KMS-11 (cell line): ENCODE results near the gene STX1A.
"Not testable (repeated sequence)": the region's sequence is repeated elsewhere in the genome, so short reads cannot be mapped to it uniquely, and the experiment has no call there.

Experiments
- H2AFZ ChIP-seq: fragments of 200-600 bp; sonication (generic); 2 replicates; pipeline ENCODE4 v1.6.1; 2016; ENCODE audit warnings: antibody characterized with exemption, mixed run types, low read depth
- H3K27ac ChIP-seq: fragments of 200-600 bp; sonication (generic); 2 replicates; pipeline ENCODE4 v1.6.1; 2016; ENCODE audit warnings: mild to moderate bottlenecking, mixed run types
- H3K27me3 ChIP-seq: fragments of 200-600 bp; sonication (generic); 2 replicates; pipeline ENCODE4 v1.6.1; 2017; ENCODE audit warnings: mild to moderate bottlenecking, low read depth, mixed run types, moderate library complexity; ENCODE audit not compliant: insufficient read depth
- H3K36me3 ChIP-seq: fragments of 200-600 bp; sonication (generic); 2 replicates; pipeline ENCODE4 v1.6.1; 2017; ENCODE audit warnings: mild to moderate bottlenecking, mixed run types; ENCODE audit not compliant: insufficient read depth
- H3K4me1 ChIP-seq: fragments of 200-600 bp; sonication (generic); 2 replicates; pipeline ENCODE4 v1.6.1; 2016; ENCODE audit warnings: mild to moderate bottlenecking, low read depth, mixed run types; ENCODE audit not compliant: poor library complexity, severe bottlenecking
- H3K4me2 ChIP-seq: fragments of 200-600 bp; sonication (generic); 2 replicates; pipeline ENCODE4 v1.7.0; 2016; ENCODE audit warnings: mild to moderate bottlenecking, mixed run types
- H3K4me3 ChIP-seq: fragments of 200-600 bp; sonication (generic); IDR thresholded peaks from 2 replicates; pipeline ENCODE4 v1.6.1; 2017; ENCODE audit warnings: low read depth, low read length, mixed read lengths; ENCODE audit not compliant: insufficient read depth
- H3K79me2 ChIP-seq: fragments of 200-600 bp; sonication (generic); 2 replicates; pipeline ENCODE4 v1.6.1; 2016; ENCODE audit warnings: low read depth, mixed run types; ENCODE audit not compliant: insufficient read depth
- H3K9ac ChIP-seq: fragments of 200-600 bp; sonication (generic); 2 replicates; pipeline ENCODE4 v1.6.1; 2016; ENCODE audit warnings: mild to moderate bottlenecking, mixed run types
- H4K20me1 ChIP-seq: fragments of 200-600 bp; sonication (generic); 2 replicates; pipeline ENCODE4 v1.6.1; 2016; ENCODE audit warnings: mild to moderate bottlenecking, mixed run types; ENCODE audit not compliant: insufficient read depth
- CTCF ChIP-seq: fragments of 200-600 bp; sonication (generic); conservative IDR thresholded peaks from 2 replicates; pipeline ENCODE4 v1.6.1; 2017; ENCODE audit warnings: low read depth, mild to moderate bottlenecking, antibody characterized with exemption, low read length, moderate library complexity, mixed read lengths

STX1A gene

DNA sequence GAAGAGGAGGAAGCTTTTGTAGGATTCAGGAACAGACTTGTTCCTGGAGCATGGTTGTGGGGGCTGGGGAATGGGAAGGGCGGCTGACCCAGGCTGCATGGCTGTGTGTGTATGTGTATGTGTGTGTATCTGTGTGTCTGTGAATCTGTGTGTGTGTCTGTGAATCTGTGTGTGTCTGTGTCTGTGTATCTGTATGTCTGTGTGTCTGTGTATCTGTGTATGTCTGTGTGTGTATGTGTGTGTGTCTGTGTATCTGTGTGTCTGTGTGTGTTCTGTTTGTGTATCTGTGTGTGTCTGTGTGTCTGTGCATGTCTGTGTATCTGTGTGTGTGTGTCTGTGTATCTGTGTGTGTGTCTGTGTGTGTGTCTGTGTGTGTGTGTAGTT is 6.6 kb upstream of the STX1A start:
- Histone ChIP-seq H3K36me3 (no peaks in the 10 kb centered on the region), H4K20me1 (no peaks in the 10 kb centered on the region), H2AFZ (no peak overlapping the region), H3K4me1 (peaks cover 12% of the 10 kb centered on the region), H3K27ac (no peak overlapping the region), H3K4me3 (no peak overlapping the region), H3K4me2 (no peak overlapping the region), H3K79me2 (no peaks in the 10 kb centered on the region), H3K9ac (no peak overlapping the region), H3K27me3 (no peaks in the 10 kb centered on the region)
- peak; percentile 40; the same call in 1 of the 2 replicates for TF ChIP-seq CTCF

DNA sequence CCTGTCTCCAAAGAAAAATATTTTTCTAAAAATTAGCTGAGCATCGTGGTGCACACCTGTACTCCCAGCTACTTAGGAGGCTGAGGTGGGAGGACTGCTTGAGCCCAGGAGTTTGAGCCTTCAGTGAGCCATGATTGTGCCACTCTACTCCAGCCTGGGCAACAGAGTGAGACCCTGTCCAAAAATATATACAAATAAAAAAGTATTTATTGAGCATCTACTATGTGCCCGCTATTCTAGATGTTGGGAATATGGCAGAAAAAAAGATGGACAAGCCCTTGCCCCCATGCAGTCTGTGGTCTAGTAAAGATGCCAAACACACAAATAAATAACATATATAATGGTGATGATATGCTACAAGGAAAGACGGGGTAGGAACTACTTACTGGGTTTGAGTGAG is 4.3 kb upstream of the STX1A start:
- H4K20me1 ChIP-seq, result no peaks in the 10 kb centered on the region
- TF ChIP-seq CTCF, result no peak
- H3K4me3 ChIP-seq, result no peak overlapping the region
- no peak overlapping the region for H3K9ac ChIP-seq
- H3K4me2 ChIP-seq, result no peak overlapping the region
- H3K36me3 ChIP-seq, result no peaks in the 10 kb centered on the region
- H3K27ac ChIP-seq, result no peak overlapping the region
- H3K4me1 ChIP-seq, result peaks cover 12% of the 10 kb centered on the region
- no peak overlapping the region for H2AFZ ChIP-seq
- no peaks in the 10 kb centered on the region for H3K79me2 ChIP-seq
- H3K27me3 ChIP-seq, result no peaks in the 10 kb centered on the region

DNA sequence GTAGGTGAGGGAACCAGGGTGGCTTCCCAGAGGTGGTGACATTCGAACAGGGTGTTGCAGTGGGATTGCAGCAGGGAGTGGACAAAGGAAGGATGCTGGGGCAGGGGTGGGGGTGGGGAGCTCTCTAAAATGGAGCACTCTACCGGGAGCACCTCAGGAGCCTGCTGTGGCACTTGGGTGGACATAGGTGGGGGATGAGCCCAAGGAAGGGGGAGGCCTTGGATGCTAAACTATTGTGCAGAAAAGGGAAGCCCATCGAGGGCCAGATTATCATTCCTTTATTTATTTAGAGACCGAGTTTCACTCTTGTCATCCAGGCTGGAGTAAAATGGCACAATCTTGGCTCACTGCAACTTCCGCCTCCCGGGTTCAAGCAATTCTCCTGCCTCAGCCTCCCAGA is 3.3 kb upstream of the STX1A start:
- H3K4me3 ChIP-seq, result no peak overlapping the region
- H3K4me1 ChIP-seq, result peaks cover 16% of the 10 kb centered on the region
- TF ChIP-seq CTCF, result no peak
- H3K27ac ChIP-seq, result no peak overlapping the region
- H3K36me3 ChIP-seq, result no peaks in the 10 kb centered on the region
- no peak overlapping the region for H3K4me2 ChIP-seq
- no peak overlapping the region for H3K9ac ChIP-seq
- no peaks in the 10 kb centered on the region for H3K27me3 ChIP-seq
- no peaks in the 10 kb centered on the region for H4K20me1 ChIP-seq
- H3K79me2 ChIP-seq, result peaks cover 9% of the 10 kb centered on the region; the same call in 1 of the 2 replicates
- no peak overlapping the region for H2AFZ ChIP-seq

DNA sequence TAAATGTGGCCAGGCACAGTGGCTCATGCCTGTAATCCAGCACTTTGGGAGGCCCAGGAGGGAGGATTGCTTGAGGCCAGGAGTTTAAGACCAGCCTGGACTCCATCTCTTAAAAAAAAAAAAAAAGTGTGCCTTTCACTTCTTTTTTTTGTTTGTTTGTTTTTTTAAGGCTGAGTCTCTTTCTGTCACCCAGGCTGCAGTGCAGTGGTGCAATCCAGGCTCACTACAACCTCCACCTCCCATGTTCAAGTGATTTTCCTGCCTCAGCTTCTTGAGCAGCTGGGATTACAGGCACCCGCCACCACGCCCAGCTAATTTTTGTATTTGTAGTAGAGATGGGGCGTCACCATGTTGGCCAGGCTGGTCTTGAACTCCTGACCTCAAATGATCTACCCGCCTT is 2.7 kb upstream of the STX1A start:
- not testable (repeated sequence) for H4K20me1 ChIP-seq

GRCh38 chr7:73721377-73721817 is 1.9 kb upstream of the STX1A start:
- no peak overlapping the region for H3K4me2 ChIP-seq

More for the DNA sequence above, 2.7 kb upstream of the STX1A start:
- not testable (repeated sequence) for H2AFZ ChIP-seq, H3K36me3 ChIP-seq, H3K4me3 ChIP-seq, H3K27me3 ChIP-seq, H3K9ac ChIP-seq, H3K27ac ChIP-seq, H3K4me2 ChIP-seq
- Histone ChIP-seq H3K79me2 (peaks cover 14% of the 10 kb centered on the region; the same call in 1 of the 2 replicates), H3K4me1 (peaks cover 12% of the 10 kb centered on the region)

GRCh38 chr7:73720443-73720842 is 974 bp upstream of the STX1A start:
- not testable (repeated sequence) for H3K27ac ChIP-seq, H4K20me1 ChIP-seq, H3K36me3 ChIP-seq, H3K9ac ChIP-seq, H3K27me3 ChIP-seq, H3K4me2 ChIP-seq, H2AFZ ChIP-seq, H3K4me3 ChIP-seq
- Histone ChIP-seq H3K4me1 (peaks cover 27% of the 10 kb centered on the region), H3K79me2 (peaks cover 15% of the 10 kb centered on the region; the same call in 1 of the 2 replicates)

More at GRCh38 chr7:73721377-73721817, 1.9 kb upstream of the STX1A start:
- Histone ChIP-seq H3K36me3 (no peaks in the 10 kb centered on the region), H3K79me2 (peaks cover 14% of the 10 kb centered on the region; the same call in 1 of the 2 replicates), H3K4me3 (no peak overlapping the region), H3K27ac (no peak overlapping the region), H3K4me1 (peaks cover 18% of the 10 kb centered on the region), H3K27me3 (no peaks in the 10 kb centered on the region), H2AFZ (no peak overlapping the region), H4K20me1 (no peaks in the 10 kb centered on the region), H3K9ac (no peak overlapping the region)
- no peak for TF ChIP-seq CTCF
